Panc1 (cell line): ENCODE results near the gene FAM83B.

Source experiments
- CTCF ChIP-seq: fragments of 450-650 bp; IDR thresholded peaks from 2 replicates; pipeline ENCODE4 v1.5.1; 2017; ENCODE audit warnings: mild to moderate bottlenecking
- POLR2AphosphoS5 ChIP-seq: IDR thresholded peaks from 2 replicates; pipeline ENCODE4 v1.6.1; 2012; ENCODE audit warnings: mild to moderate bottlenecking, low read depth, low read length, moderate library complexity
- SIN3A ChIP-seq: IDR thresholded peaks from 2 replicates; pipeline ENCODE4 v1.6.1; 2012; ENCODE audit warnings: low read depth, mild to moderate bottlenecking, low read length, moderate library complexity, borderline replicate concordance; ENCODE audit not compliant: insufficient read depth
- TCF7L2 ChIP-seq: IDR thresholded peaks from 2 replicates; pipeline ENCODE4 v1.6.1; 2011; ENCODE audit warnings: mild to moderate bottlenecking, low read depth, low read length, inconsistent platforms

GRCh38 chr6:54879188-54879985 lies 32.8 kb downstream of the FAM83B start:
- TF ChIP-seq CTCF (no peak), POLR2AphosphoS5 (no peak), SIN3A (no peak), TCF7L2 (no peak)
